Choroid plexus epithelial cell (primary cell): ENCODE data around the gene HRH3.

Experiments used
- DNase-seq: peaks from one replicate; pipeline ENCODE4 v3.0.0-alpha.2; 2010; ENCODE audit warnings: low read depth
- H3K4me3 ChIP-seq: 2 replicates; pipeline ENCODE4 v1.5.1; 2011; ENCODE audit warnings: low read depth, mild to moderate bottlenecking, control low read depth, low read length, moderate library complexity
- CTCF ChIP-seq: conservative IDR thresholded peaks from 2 replicates; pipeline ENCODE4 v1.5.1; 2011; ENCODE audit warnings: low read depth, mild to moderate bottlenecking, control low read depth, inconsistent platforms, low read length, moderate library complexity

HRH3 gene

GRCh38 chr20:62197801-62198200 lies 22.3 kb downstream of the HRH3 start:
- H3K4me3 ChIP-seq: no peak overlapping the region
- DNase-seq: no peak
- TF ChIP-seq CTCF: no peak

GRCh38 chr20:62197311-62197710 lies 22.8 kb downstream of the HRH3 start:
- no peak for TF ChIP-seq CTCF

GRCh38 chr20:62196286-62196685 lies 23.8 kb downstream of the HRH3 start:
- no peak for DNase-seq
- TF ChIP-seq CTCF: no peak
- no peak overlapping the region for H3K4me3 ChIP-seq

More at GRCh38 chr20:62197311-62197710, 22.8 kb downstream of the HRH3 start:
- DNase-seq: no peak
- no peak overlapping the region for H3K4me3 ChIP-seq

- H3K4me3 ChIP-seq: no peak overlapping the region
- no peak for TF ChIP-seq CTCF
- DNase-seq: no peak
Measured at GRCh38 chr20:62195736-62196135, 24.3 kb downstream of the HRH3 start.

- no peak overlapping the region for H3K4me3 ChIP-seq
- TF ChIP-seq CTCF: no peak
- no peak for DNase-seq
Measured at GRCh38 chr20:62195075-62195405, 25.0 kb downstream of the HRH3 start.

GRCh38 chr20:62193079-62194025 lies 26.7 kb downstream of the HRH3 start:
- H3K4me3 ChIP-seq: no peak overlapping the region
- DNase-seq: no peak
- no peak for TF ChIP-seq CTCF

- no peak overlapping the region for H3K4me3 ChIP-seq
- DNase-seq: no peak
- no peak for TF ChIP-seq CTCF
Measured at GRCh38 chr20:62192635-62193034, 27.4 kb downstream of the HRH3 start.
